Measurements from ENCODE around the gene RIMKLB.
"Not testable (repeated sequence)": the region's sequence is repeated elsewhere in the genome, so short reads cannot be mapped to it uniquely, and the experiment has no call there.

DNA sequence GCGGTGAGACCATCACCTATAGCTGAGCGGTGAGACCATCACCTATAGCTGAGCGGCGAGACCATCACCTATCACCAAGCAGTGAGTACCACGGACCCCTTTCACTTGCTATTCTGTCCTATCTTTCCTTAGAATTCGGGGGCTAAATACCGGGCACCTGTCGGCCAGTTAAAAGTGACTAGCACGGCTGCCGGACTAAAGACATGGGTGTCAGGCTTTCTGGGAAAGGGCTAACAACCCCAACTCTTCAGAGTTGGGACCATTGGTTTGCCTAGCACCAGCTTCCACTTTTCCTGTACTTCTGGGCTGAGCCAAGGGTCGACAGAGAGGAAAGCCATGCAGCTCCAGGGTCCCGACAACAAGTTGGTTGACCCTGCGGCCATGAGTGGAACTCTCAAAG, 90.9 kb downstream of the RIMKLB start:
- TF ChIP-seq, protein P1, sequence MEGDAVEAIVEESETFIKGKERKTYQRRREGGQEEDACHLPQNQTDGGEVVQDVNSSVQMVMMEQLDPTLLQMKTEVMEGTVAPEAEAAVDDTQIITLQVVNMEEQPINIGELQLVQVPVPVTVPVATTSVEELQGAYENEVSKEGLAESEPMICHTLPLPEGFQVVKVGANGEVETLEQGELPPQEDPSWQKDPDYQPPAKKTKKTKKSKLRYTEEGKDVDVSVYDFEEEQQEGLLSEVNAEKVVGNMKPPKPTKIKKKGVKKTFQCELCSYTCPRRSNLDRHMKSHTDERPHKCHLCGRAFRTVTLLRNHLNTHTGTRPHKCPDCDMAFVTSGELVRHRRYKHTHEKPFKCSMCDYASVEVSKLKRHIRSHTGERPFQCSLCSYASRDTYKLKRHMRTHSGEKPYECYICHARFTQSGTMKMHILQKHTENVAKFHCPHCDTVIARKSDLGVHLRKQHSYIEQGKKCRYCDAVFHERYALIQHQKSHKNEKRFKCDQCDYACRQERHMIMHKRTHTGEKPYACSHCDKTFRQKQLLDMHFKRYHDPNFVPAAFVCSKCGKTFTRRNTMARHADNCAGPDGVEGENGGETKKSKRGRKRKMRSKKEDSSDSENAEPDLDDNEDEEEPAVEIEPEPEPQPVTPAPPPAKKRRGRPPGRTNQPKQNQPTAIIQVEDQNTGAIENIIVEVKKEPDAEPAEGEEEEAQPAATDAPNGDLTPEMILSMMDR (IDR thresholded peaks at IDR 0.05), result not testable (repeated sequence)
- not testable (repeated sequence) for TF ChIP-seq POLR2A (IDR thresholded peaks at IDR 0.05)
